ENCODE data around the gene ME2. TPM values are rescaled to one million over a fixed set of nuclear protein-coding genes. Genes with fewer than 3 reads are reported as not detected.
"Not testable (repeated sequence)": the region's sequence is repeated elsewhere in the genome, so short reads cannot be mapped to it uniquely, and the experiment has no call there.

Gene ME2
- total RNA-seq, 4 donors from 2014 or later: 11.8 to 60.8 (median 48.1) TPM

DNA sequence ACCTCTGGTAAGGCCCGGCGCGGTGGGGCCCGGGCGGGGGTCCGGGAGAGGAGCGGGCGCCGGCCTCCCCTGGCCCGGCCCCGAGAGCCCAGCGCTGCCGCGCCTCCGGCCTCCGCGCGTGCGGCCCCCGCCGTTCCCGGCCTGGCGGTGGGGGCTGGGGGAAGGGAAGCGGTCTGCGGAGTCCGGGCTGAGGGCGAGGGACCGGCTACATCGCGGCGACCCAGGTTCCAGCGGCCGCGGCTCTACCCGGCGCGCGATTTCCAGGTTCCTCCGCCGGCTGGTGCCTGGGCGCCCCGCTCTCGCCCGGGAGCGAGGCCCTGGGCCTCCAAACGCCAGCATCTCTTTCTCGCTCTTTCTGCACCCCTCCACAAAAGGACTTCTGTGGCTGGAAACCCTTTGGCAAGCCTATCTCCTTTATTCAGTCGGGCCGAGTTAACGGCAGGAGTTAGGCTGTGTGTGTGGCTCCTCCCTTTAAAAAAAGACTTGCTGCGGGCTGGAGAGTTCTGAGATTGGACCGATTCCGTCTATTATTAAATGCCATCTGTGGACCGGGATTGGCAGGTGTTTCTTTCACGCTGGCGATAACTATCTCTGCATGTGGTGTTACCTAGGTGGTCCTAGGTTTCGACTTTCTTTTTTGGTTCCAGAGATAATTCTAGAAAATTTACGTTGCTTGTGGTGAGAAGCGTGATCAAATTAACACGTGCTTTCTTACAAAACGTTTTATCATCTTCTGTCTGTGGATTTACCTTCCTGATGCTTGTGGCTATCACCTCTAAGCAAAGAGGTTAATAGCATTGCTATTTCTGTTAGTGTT lies 592 bp downstream of the ME2 start:
- TF ChIP-seq POLR2A (IDR thresholded peaks at IDR 0.05): no peak
- TF ChIP-seq, protein P1, sequence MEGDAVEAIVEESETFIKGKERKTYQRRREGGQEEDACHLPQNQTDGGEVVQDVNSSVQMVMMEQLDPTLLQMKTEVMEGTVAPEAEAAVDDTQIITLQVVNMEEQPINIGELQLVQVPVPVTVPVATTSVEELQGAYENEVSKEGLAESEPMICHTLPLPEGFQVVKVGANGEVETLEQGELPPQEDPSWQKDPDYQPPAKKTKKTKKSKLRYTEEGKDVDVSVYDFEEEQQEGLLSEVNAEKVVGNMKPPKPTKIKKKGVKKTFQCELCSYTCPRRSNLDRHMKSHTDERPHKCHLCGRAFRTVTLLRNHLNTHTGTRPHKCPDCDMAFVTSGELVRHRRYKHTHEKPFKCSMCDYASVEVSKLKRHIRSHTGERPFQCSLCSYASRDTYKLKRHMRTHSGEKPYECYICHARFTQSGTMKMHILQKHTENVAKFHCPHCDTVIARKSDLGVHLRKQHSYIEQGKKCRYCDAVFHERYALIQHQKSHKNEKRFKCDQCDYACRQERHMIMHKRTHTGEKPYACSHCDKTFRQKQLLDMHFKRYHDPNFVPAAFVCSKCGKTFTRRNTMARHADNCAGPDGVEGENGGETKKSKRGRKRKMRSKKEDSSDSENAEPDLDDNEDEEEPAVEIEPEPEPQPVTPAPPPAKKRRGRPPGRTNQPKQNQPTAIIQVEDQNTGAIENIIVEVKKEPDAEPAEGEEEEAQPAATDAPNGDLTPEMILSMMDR (IDR thresholded peaks at IDR 0.05): no peak
- peaks cover 0 to 3% of the 10 kb centered on the region in 2 donors for H3K4me1 ChIP-seq
- H3K9me3 ChIP-seq: no peaks in the 10 kb centered on the region
- no peaks in the 10 kb centered on the region for H3K27me3 ChIP-seq
- peak in 1 of 2 donors; percentile 23 for DNase-seq
- peak overlapping the region; percentile 77 to 86 for H3K4me3 ChIP-seq
- no peaks in the 10 kb centered on the region for H3K36me3 ChIP-seq
- intact Hi-C loops (cut with DNase I; ENCODE audit: low total_unique reads): no loop called here
- peak overlapping the region; percentile 88 to 90 for H3K27ac ChIP-seq

DNA sequence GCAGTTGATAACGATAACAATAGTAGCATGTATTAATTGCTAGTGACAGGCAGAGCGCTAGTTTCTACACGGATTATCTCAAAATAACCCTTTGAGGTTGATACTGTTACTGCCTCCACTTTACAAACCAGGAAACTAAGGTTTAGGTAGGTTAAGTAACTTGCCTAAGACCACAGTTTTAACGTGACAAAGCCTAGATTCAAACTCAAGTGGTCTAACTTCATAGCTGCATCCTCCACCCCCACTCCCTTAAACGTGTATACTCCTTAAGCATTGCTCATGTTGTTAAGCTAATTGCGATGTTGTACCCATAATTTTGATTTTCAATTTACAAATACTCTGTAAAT lies 1.2 kb downstream of the ME2 start:
- TF ChIP-seq POLR2A (IDR thresholded peaks at IDR 0.05): no peak
- TF ChIP-seq, protein P1 (IDR thresholded peaks at IDR 0.05): no peak
- Histone ChIP-seq H3K27ac (peak overlapping the region; percentile 88 to 90), H3K36me3 (no peaks in the 10 kb centered on the region), H3K4me1 (peaks cover 0 to 3% of the 10 kb centered on the region in 2 donors), H3K27me3 (no peaks in the 10 kb centered on the region), H3K4me3 (peak overlapping the region; percentile 77 to 86), H3K9me3 (no peaks in the 10 kb centered on the region)
- intact Hi-C loops (cut with DNase I; ENCODE audit: low total_unique reads): no loop called here
- DNase-seq: no peak

DNA sequence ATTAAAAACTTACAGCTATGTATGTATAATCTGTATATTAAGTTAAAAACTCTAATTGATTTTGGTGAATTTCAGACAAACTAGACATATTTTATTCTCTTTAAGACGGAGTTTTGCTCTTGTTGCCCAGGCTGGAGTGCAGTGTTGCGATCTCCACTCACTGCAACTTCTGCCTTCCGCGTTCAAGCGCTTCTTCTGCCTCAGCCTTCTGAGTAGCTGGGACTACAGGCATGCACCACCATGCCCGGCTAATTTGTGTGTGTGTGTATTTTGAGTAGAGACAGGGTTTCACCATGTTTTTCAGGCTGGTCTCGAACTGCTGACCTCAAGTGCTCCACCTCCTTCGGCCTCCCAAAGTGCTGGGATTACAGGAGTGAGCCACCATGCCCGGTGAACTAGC lies 2.0 kb downstream of the ME2 start:
- H3K9me3 ChIP-seq; H3K4me3 ChIP-seq; H3K4me1 ChIP-seq; intact Hi-C loops (cut with DNase I; ENCODE audit: low total_unique reads); H3K27ac ChIP-seq; DNase-seq; H3K36me3 ChIP-seq; H3K27me3 ChIP-seq: not testable (repeated sequence)

DNA sequence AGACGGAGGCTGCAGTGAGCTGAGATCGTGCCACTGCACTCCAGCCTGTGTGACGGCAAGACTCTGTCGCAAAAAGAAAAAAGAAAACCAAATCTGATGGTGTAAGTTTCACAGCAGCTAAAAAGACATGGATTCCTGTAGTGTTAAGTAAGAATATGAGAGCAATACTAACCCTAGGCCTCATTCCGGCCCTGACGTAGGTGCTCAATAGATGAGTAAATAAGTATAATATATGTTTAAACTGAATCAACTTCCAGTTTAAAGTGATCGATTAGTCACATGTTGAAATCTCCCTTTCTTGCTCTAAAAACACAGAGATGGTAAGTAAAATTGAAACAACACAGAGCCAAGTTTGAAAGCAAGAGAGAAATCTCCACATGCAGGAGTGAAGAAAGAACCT lies 8.0 kb downstream of the ME2 start:
- TF ChIP-seq, protein P1 (IDR thresholded peaks at IDR 0.05): no peak
- DNase-seq: no peak
- intact Hi-C loops (cut with DNase I; ENCODE audit: low total_unique reads): no loop called here
- H3K36me3 ChIP-seq: no peaks in the 10 kb centered on the region
- H3K4me1 ChIP-seq: no peaks in the 10 kb centered on the region
- no peak overlapping the region for H3K27ac ChIP-seq
- no peaks in the 10 kb centered on the region for H3K27me3 ChIP-seq
- H3K4me3 ChIP-seq: no peak overlapping the region
- H3K9me3 ChIP-seq: no peaks in the 10 kb centered on the region

DNA sequence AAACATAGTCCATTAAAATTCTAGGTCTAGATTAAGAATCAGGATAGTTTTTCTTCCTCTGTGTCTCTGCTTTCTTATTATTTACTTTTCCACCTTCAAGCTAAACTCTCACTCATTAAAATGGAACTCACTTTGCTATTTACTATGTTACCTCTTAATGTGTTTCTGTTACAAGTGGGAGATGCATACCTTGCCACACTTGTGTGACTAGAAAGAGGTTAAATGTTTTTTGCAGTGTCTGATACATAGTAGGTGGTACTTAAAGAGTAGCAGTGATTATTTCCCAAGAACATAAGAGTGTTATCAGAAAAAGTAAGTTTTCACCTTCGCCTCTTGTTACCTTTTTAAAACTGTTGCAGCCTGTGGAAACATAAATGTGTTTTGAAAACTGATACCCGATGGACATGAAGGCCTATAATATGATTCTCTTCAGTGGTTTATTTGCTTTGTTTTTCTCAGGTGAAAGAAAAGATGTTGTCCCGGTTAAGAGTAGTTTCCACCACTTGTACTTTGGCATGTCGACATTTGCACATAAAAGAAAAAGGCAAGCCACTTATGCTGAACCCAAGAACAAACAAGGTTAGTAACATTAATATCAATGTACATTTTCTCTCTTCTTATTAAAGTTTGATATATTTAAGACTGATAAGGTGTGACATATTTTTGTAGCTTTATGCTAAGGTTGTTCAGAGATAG lies 16.6 kb downstream of the ME2 start:
- no peaks in the 10 kb centered on the region for H3K4me1 ChIP-seq
- TF ChIP-seq, protein P1 (IDR thresholded peaks at IDR 0.05): no peak
- TF ChIP-seq POLR2A (IDR thresholded peaks at IDR 0.05): no peak
- H3K9me3 ChIP-seq: no peaks in the 10 kb centered on the region
- DNase-seq: no peak
- no peak overlapping the region for H3K27ac ChIP-seq
- intact Hi-C loops (cut with DNase I; ENCODE audit: low total_unique reads): no loop called here
- no peaks in the 10 kb centered on the region for H3K27me3 ChIP-seq
- H3K36me3 ChIP-seq: no peaks in the 10 kb centered on the region
- no peak overlapping the region for H3K4me3 ChIP-seq

Measured in uterus (tissue), 4 donors.